Lower lobe of right lung (tissue), 2 donors: ENCODE data around the gene FAM53B. TPM values are rescaled to one million over a fixed set of nuclear protein-coding genes. Genes with fewer than 3 reads are reported as not detected.

Experiments used
- ATAC-seq, 2 donors: fragments of 200-7000 bp; cut with Tn5 transposase; one replicate each; pipeline ENCODE4 v1.9.1; 2020 to 2022; ENCODE audit warnings: mild to moderate bottlenecking in 2 of 2, moderate library complexity in 2 of 2
- DNase-seq: peaks from one replicate; pipeline ENCODE4 v3.0.0-alpha.2; 2020
- H3K27ac ChIP-seq: fragments of 200-600 bp; one replicate; pipeline ENCODE4 v1.8.0; 2022
- H3K27me3 ChIP-seq: fragments of 200-600 bp; one replicate; pipeline ENCODE4 v1.8.0; 2022; ENCODE audit warnings: low read depth
- H3K36me3 ChIP-seq: fragments of 200-600 bp; one replicate; pipeline ENCODE4 v1.8.0; 2022; ENCODE audit warnings: mild to moderate bottlenecking
- H3K4me1 ChIP-seq: fragments of 200-600 bp; one replicate; pipeline ENCODE4 v1.8.0; 2022
- H3K4me3 ChIP-seq: fragments of 200-600 bp; one replicate; pipeline ENCODE4 v1.8.0; 2022; ENCODE audit warnings: mild to moderate bottlenecking
- H3K9me3 ChIP-seq: fragments of 200-600 bp; one replicate; pipeline ENCODE4 v1.8.0; 2022
- CTCF ChIP-seq: fragments of 200-600 bp; IDR thresholded peaks from one replicate; pipeline ENCODE4 v1.8.0; 2022; ENCODE audit warnings: antibody characterized with exemption, mild to moderate bottlenecking
- intact Hi-C: fragments of 100-400 bp; cut with DNase I; formaldehyde crosslinking; loops from one replicate; pipeline ENCODE4 v1.11.0; 2022
- total RNA-seq: library from RNA; stranded (reverse); fragmentation: NEBNext Ultra II Directional; extraction: Animal tissue kit (Norgen Biotek cat#: 25700); gene quantifications from one replicate; pipeline ENCODE4 v1.2.1, GENCODE V29; 2021
- donor health status: DM: no; HTN: yes; CAD: no; lungs with severe emphysema.

Gene FAM53B
- total RNA-seq, 1 donor from 2014 or later: 40.7 TPM

GRCh38 chr10:124708922-124709520 lies 35.2 kb downstream of the FAM53B start:
- intact Hi-C loops: no loop called here
- TF ChIP-seq CTCF: no peak
- DNase-seq: no peak

GRCh38 chr10:124708246-124708779 lies 35.9 kb downstream of the FAM53B start:
- Histone ChIP-seq H3K27ac (peak overlapping the region; percentile 57), H3K9me3 (no peaks in the 10 kb centered on the region), H3K4me1 (peaks cover 87% of the 10 kb centered on the region), H3K27me3 (no peaks in the 10 kb centered on the region), H3K4me3 (no peak overlapping the region), H3K36me3 (peaks cover 28% of the 10 kb centered on the region)
- ATAC-seq (no peak), DNase-seq (no peak)
- intact Hi-C loops: no loop called here
- no peak for TF ChIP-seq CTCF

More at GRCh38 chr10:124708922-124709520, 35.2 kb downstream of the FAM53B start:
- H3K36me3 ChIP-seq: peaks cover 21% of the 10 kb centered on the region
- peaks cover 87% of the 10 kb centered on the region for H3K4me1 ChIP-seq
- H3K4me3 ChIP-seq: no peak overlapping the region
- ATAC-seq: peak; percentile 38 to 42
- H3K27me3 ChIP-seq: no peaks in the 10 kb centered on the region
- H3K27ac ChIP-seq: peak overlapping the region; percentile 34
- no peaks in the 10 kb centered on the region for H3K9me3 ChIP-seq

GRCh38 chr10:124707551-124707950 lies 36.6 kb downstream of the FAM53B start:
- Histone ChIP-seq H3K36me3 (peaks cover 35% of the 10 kb centered on the region), H3K9me3 (no peaks in the 10 kb centered on the region), H3K27ac (no peak overlapping the region), H3K4me1 (peaks cover 88% of the 10 kb centered on the region), H3K27me3 (no peaks in the 10 kb centered on the region), H3K4me3 (no peak overlapping the region)
- intact Hi-C loops: no loop called here
- no peak for TF ChIP-seq CTCF
- no peak for DNase-seq
- ATAC-seq: no peak

- Histone ChIP-seq H3K9me3 (no peaks in the 10 kb centered on the region), H3K27ac (peak overlapping the region; percentile 61), H3K36me3 (peaks cover 35% of the 10 kb centered on the region), H3K4me3 (no peak overlapping the region), H3K4me1 (peaks cover 92% of the 10 kb centered on the region), H3K27me3 (no peaks in the 10 kb centered on the region)
- no peak for TF ChIP-seq CTCF
- no peak for DNase-seq
- intact Hi-C loops: no loop called here
- ATAC-seq: no peak
Measured at GRCh38 chr10:124707144-124707467, 37.1 kb downstream of the FAM53B start.

- DNase-seq (no peak), ATAC-seq (no peak)
- H3K4me1 ChIP-seq: peaks cover 97% of the 10 kb centered on the region
- TF ChIP-seq CTCF: no peak
- H3K27ac ChIP-seq: peak overlapping the region; percentile 61
- no peaks in the 10 kb centered on the region for H3K9me3 ChIP-seq
- H3K27me3 ChIP-seq: no peaks in the 10 kb centered on the region
- H3K36me3 ChIP-seq: peaks cover 35% of the 10 kb centered on the region
- H3K4me3 ChIP-seq: no peak overlapping the region
- intact Hi-C loops: no loop called here
Measured at GRCh38 chr10:124706462-124707143, 37.6 kb downstream of the FAM53B start.
